GM19238 (cell line): Measurements from ENCODE around the gene SCAF4.
"Not testable (repeated sequence)": the region's sequence is repeated elsewhere in the genome, so short reads cannot be mapped to it uniquely, and the experiment has no call there.

ENCODE experiments used
- DNase-seq: peaks from one replicate; pipeline ENCODE4 v3.0.0; 2011; ENCODE audit warnings: low spot score; ENCODE audit not compliant: insufficient read length

The SCAF4 gene

GRCh38 chr21:31673321-31673912, 58.5 kb downstream of the SCAF4 start:
- DNase-seq = no peak

GRCh38 chr21:31671931-31672330, 60.0 kb downstream of the SCAF4 start:
- DNase-seq = no peak

DNA sequence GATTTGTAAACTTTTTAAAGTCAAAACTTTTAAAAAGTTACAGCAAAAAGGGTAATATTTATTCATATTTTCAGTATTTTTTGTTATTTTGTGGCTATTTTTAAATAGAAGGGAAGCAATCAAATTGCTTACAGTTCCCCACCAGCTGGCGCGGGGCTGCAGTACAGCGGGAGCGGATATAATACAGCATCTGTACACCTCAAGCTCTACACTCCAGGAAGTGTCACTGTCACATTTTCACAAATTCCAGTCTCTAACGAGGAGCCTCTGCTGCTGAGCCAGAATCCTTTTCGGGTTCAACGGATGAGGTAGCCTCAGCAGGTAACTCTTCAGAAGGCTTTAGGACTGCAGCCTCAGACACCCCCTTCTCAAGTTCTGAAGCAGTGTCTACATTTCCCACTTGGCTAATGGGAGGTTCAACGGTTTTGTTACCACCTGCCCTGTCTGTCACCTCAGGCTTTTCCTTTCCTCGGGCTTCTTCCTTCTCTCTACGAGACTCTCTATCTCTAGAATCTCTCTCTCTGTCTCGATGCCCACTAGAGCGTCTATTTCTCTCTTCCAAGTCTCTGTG, 60.7 kb downstream of the SCAF4 start:
- no peak for DNase-seq

GRCh38 chr21:31670070-31670469, 61.8 kb downstream of the SCAF4 start:
- no peak for DNase-seq

DNA sequence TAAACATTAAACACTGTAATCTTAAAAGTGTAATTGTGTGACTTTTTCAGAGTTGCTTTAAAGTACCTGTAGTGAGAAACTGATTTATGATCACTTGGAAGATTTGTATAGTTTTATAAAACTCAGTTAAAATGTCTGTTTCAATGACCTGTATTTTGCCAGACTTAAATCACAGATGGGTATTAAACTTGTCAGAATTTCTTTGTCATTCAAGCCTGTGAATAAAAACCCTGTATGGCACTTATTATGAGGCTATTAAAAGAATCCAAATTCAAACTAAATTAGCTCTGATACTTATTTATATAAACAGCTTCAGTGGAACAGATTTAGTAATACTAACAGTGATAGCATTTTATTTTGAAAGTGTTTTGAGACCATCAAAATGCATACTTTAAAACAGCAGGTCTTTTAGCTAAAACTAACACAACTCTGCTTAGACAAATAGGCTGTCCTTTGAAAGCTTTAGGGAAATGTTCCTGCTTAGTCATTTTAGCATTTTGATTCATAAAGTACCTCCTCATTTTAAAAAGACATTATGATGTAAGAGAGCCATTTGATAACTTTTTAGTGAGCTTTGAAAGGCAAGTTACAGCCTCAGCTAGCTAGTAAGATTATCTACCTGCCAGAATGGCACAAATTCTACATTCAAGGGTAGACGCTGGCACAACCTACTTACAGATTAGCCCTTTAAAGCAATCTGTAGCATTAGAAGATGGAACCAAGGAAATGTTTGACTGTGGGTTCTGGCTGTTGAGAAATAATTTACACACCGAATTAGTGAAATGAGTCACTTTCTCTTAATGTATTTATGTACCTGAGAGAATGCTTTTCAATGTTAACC, 63.0 kb downstream of the SCAF4 start:
- DNase-seq = no peak

DNA sequence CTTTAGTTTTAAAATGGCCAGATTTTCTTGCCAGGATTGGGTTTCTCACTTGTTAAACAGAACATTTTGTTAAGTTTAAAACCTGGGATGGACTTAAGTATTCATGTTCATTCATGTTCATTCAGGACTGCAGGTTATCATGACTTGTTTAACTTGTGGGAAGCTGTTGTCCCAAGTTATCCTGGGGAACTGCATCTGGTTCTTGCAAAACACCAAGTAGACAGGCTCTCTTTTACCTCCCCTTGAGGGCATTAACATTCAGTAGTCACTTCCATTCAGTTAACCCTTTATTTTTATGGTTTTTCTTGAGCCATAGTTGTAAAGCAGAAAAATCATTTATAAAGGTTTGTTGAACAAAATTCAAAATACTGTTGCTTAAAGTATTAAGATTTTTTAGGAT, 64.3 kb downstream of the SCAF4 start:
- no peak for DNase-seq

DNA sequence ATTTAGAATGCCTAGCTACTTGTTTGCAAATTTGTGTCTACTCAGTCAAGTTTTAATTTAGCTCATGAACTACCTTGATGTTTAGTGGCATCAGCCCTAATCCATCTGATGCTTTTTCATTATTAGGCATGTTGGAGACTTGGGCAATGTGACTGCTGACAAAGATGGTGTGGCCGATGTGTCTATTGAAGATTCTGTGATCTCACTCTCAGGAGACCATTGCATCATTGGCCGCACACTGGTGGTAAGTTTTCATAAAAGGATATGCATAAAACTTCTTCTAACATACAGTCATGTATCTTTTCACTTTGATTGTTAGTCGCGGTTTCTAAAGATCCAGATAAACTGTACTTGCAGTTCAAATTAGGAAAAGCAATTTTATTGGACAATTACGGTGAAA, 64.8 kb downstream of the SCAF4 start:
- DNase-seq = no peak

DNA sequence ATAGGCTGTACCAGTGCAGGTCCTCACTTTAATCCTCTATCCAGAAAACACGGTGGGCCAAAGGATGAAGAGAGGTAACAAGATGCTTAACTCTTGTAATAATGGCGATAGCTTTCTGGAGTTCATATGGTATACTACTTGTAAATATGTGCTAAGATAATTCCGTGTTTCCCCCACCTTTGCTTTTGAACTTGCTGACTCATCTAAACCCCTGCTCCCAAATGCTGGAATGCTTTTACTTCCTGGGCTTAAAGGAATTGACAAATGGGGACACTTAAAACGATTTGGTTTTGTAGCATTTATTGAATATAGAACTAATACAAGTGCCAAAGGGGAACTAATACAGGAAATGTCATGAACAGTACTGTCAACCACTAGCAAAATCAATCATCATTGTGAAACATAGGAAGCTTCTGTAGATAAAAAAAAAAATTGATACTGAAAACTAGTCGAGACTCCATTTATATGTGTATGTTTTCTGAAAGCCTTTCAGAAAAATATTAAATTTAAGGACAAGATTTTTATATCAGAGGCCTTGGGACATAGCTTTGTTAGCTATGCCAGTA, 65.4 kb downstream of the SCAF4 start:
- no peak for DNase-seq

GRCh38 chr21:31665869-31666268, 66.0 kb downstream of the SCAF4 start:
- not testable (repeated sequence) for DNase-seq

DNA sequence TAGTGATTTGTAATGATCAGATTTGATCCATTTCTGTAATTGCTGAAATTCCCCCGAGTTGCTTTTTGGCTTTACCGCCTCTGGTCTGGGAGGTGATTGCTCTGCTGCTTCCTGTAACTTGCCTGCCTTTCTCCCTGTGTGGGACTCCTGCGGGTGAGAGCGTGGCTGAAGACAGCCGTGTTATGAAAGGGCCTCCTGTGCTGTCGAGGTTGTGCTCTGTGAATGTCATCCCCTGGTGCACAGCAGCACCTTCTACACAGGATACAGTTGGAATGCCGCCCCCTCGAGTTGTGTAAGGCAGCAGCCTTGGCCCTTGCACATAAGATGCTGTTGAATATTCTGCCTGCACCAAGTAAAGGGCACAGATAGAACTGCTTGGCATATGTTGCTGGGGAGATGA, 66.5 kb downstream of the SCAF4 start:
- DNase-seq = no peak

- DNase-seq = no peak
These were observed 68.2 kb downstream of the SCAF4 start for GRCh38 chr21:31663584-31664249.

GRCh38 chr21:31660591-31660990, 71.3 kb downstream of the SCAF4 start:
- no peak for DNase-seq

DNA sequence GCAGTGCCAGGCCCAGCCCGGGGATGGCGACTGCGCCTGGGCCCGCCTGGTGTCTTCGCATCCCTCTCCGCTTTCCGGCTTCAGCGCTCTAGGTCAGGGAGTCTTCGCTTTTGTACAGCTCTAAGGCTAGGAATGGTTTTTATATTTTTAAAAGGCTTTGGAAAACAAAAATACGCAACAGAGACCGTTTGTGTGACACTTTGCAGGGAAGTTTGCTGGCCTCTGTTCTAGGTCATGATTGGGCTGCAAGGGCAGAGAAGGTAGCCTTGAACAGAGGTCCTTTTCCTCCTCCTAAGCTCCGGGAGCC, 71.7 kb downstream of the SCAF4 start:
- peak; percentile 29 for DNase-seq

DNA sequence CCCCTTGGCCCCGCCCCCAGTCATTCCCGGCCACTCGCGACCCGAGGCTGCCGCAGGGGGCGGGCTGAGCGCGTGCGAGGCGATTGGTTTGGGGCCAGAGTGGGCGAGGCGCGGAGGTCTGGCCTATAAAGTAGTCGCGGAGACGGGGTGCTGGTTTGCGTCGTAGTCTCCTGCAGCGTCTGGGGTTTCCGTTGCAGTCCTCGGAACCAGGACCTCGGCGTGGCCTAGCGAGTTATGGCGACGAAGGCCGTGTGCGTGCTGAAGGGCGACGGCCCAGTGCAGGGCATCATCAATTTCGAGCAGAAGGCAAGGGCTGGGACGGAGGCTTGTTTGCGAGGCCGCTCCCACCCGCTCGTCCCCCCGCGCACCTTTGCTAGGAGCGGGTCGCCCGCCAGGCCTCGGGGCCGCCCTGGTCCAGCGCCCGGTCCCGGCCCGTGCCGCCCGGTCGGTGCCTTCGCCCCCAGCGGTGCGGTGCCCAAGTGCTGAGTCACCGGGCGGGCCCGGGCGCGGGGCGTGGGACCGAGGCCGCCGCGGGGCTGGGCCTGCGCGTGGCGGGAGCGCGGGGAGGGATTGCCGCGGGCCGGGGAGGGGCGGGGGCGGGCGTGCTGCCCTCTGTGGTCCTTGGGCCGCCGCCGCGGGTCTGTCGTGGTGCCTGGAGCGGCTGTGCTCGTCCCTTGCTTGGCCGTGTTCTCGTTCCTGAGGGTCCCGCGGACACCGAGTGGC, 72.2 kb downstream of the SCAF4 start, which contains the start of gene SOD1:
SOD1 (plus strand) TSS at position 158 of the 723 bp plus-strand sequence; CDS start at position 235, 77 bp downstream.
- DNase-seq = peak; percentile 96

- no peak for DNase-seq
These were observed 72.7 kb downstream of the SCAF4 start for GRCh38 chr21:31659286-31659535.

DNA sequence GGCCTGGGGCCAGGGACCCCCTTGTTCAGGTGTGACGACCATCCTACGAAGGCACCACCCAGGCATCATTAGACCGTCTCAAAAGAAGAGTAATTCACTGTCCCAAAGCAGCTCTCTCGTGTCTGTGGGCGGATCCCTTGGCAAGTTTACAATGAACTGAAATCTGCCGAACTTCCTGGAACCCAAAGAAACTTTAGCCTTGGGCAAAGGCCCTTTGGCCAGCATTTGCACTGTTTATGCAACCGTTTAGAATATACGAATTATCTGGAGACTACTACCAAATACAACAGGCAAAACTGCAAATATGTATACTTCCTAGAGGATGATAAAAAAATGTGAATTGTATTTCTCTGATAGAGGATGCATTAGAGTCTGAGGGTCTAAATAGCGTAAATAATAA, 73.9 kb downstream of the SCAF4 start:
- DNase-seq = no peak

GRCh38 chr21:31656199-31657095, 75.5 kb downstream of the SCAF4 start:
- no peak for DNase-seq

DNA sequence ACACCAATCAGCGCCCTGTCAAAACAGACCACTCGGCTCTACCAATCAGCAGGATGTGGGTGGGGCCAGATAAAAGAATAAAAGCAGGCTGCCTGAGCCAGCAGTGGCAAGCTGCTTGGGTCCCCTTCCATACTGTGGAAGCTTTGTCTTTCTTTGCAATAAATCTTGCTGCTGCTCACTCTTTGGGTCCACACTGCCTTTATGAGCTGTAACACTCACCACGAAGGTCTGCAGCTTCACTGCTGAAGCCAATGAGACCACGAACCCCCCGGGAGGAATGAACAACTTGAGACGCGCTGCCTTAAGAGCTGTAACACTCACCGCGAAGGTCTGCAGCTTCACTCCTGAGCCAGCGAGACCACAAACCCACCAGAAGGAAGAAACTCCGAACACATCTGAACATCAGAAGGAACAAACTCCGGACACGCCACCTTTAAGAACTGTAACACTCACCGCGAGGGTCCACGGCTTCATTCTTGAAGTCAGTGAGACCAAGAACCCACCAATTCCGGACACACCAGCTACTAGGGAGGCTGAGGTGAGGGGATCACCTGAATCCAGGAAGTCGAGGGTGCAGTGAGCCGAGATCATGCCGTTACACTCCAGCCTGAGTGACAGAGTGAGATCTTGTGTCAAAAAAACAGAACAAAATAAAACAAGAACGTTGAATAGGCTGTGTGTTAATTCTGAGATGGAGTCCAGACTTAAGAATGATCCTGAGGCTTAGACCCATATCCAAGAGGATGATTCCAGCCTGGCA, 76.9 kb downstream of the SCAF4 start:
- DNase-seq = not testable (repeated sequence)

- no peak for DNase-seq
These were observed 77.6 kb downstream of the SCAF4 start for GRCh38 chr21:31654340-31654739.

DNA sequence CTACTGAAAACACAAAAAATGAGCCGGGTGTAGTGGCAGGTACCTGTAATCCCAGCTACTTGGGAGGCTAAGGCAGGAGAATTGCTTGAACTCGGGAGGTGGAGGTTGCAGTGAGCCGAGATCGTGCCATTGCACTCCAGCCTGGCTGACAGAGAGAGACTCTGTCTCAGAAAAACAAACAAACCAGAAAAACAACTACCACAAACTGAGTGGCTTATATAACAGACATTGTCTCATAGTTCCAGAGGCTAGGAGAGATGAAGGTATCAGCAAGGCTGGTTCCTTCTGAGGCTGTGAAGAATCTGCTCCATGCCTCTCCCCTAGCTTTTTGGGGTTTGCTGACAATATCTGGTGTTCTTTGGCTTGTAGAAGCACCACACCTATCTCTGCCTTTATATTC, 80.4 kb downstream of the SCAF4 start:
- DNase-seq = not testable (repeated sequence)
